Sigmoid colon (tissue), 4 donors: ENCODE data around the gene NOL4L.

Experiments used
- CTCF ChIP-seq, 4 experiments: fragments of 450-650 bp in 3 of 4; fragments of 200-600 bp in 1 of 4; IDR thresholded peaks; one replicate each; pipeline ENCODE4 v1.5.1; 2016 to 2019; ENCODE audit warnings: antibody characterized with exemption in 4 of 4, mild to moderate bottlenecking in 3 of 4, moderate library complexity in 2 of 4
- EP300 ChIP-seq, 4 donors: sonication (generic); formaldehyde crosslinking; IDR thresholded peaks; one replicate each; pipeline ENCODE4 v1.6.1; 2017; ENCODE audit warnings: antibody characterized with exemption in 4 of 4
- POLR2A ChIP-seq, 2 donors: fragments of 450-650 bp; IDR thresholded peaks; one replicate each; pipeline ENCODE4 v1.6.1; 2016; ENCODE audit warnings: antibody characterized with exemption in 2 of 2, mild to moderate bottlenecking in 2 of 2, moderate library complexity in 2 of 2

GRCh38 chr20:32482442-32483261 is 102.5 kb downstream of the NOL4L start:
- no peak for TF ChIP-seq POLR2A (IDR thresholded peaks at IDR 0.05)
- no peak for TF ChIP-seq CTCF (IDR thresholded peaks at IDR 0.05)
- no peak for TF ChIP-seq EP300 (IDR thresholded peaks at IDR 0.05)
